ENCODE results near the gene C17orf113. TPM values are rescaled to one million over a fixed set of nuclear protein-coding genes. Genes with fewer than 3 reads are reported as not detected.

Gene C17orf113
- total RNA-seq, 1 experiment from 2014 or later, result 1.0 TPM

GRCh38 chr17:42059815-42060214 is 9.4 kb upstream of the C17orf113 start:
- Histone ChIP-seq H3K36me3 (replicated peaks; ENCODE audit: control insufficient read depth, insufficient read depth, low read length) (no peaks in the 10 kb centered on the region; the same call in 1 of the 2 replicates), H3K27me3 (ENCODE audit: control insufficient read depth, insufficient read depth, low read length) (no peaks in the 10 kb centered on the region), H3K4me3 (ENCODE audit: insufficient read depth, low read depth, low read length) (no peak overlapping the region)
- no peak for DNase-seq

GRCh38 chr17:42058063-42058462 is 7.7 kb upstream of the C17orf113 start:
- DNase-seq, result no peak
- no peaks in the 10 kb centered on the region; the same call in 1 of the 2 replicates for H3K36me3 ChIP-seq (replicated peaks; ENCODE audit: control insufficient read depth, insufficient read depth, low read length)
- no peak overlapping the region for H3K4me3 ChIP-seq (ENCODE audit: insufficient read depth, low read depth, low read length)
- peaks cover 3% of the 10 kb centered on the region; the same call in 1 of the 2 replicates for H3K27me3 ChIP-seq (ENCODE audit: control insufficient read depth, insufficient read depth, low read length)

- H3K27me3 ChIP-seq (ENCODE audit: control insufficient read depth, insufficient read depth, low read length), result peaks cover 3% of the 10 kb centered on the region; the same call in 1 of the 2 replicates
- no peak overlapping the region for H3K4me3 ChIP-seq (ENCODE audit: insufficient read depth, low read depth, low read length)
Observed at GRCh38 chr17:42056635-42057034, 6.2 kb upstream of the C17orf113 start.

GRCh38 chr17:42055496-42055895 is 5.1 kb upstream of the C17orf113 start:
- peaks cover 8% of the 10 kb centered on the region; the same call in 1 of the 2 replicates for H3K27me3 ChIP-seq (ENCODE audit: control insufficient read depth, insufficient read depth, low read length)
- H3K36me3 ChIP-seq (replicated peaks; ENCODE audit: control insufficient read depth, insufficient read depth, low read length), result no peaks in the 10 kb centered on the region; the same call in 1 of the 2 replicates
- no peak overlapping the region for H3K4me3 ChIP-seq (ENCODE audit: insufficient read depth, low read depth, low read length)
- no peak for DNase-seq

More at GRCh38 chr17:42056635-42057034, 6.2 kb upstream of the C17orf113 start:
- DNase-seq, result no peak
- no peaks in the 10 kb centered on the region; the same call in 1 of the 2 replicates for H3K36me3 ChIP-seq (replicated peaks; ENCODE audit: control insufficient read depth, insufficient read depth, low read length)

DNA sequence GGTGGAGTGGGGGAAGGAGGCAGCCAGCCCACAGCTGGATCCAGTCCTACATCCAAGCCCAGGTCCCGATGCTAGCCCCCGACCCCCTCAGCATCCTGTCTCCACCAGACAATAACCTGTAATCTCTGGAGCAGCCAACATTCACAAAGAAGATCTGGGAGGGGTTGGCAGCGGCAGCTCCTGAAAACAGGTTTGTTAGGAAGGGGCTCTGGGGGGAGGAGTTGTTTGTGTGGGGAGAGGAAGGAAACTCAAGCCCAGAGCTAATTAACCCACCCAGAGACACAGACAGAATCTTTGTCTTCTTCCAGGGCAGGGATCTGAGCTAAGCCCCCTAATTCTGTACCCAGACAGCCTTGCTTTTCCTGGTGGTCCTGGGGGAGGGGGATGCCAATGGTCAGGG is 4.6 kb upstream of the C17orf113 start:
- peak; percentile 66 for DNase-seq
- Histone ChIP-seq H3K36me3 (replicated peaks; ENCODE audit: control insufficient read depth, insufficient read depth, low read length) (no peaks in the 10 kb centered on the region; the same call in 1 of the 2 replicates), H3K27me3 (ENCODE audit: control insufficient read depth, insufficient read depth, low read length) (peaks cover 8% of the 10 kb centered on the region; the same call in 1 of the 2 replicates), H3K4me3 (ENCODE audit: insufficient read depth, low read depth, low read length) (no peak overlapping the region)

GRCh38 chr17:42053731-42054500 is 3.5 kb upstream of the C17orf113 start:
- H3K36me3 ChIP-seq (replicated peaks; ENCODE audit: control insufficient read depth, insufficient read depth, low read length), result no peaks in the 10 kb centered on the region; the same call in 1 of the 2 replicates
- H3K4me3 ChIP-seq (ENCODE audit: insufficient read depth, low read depth, low read length), result no peak overlapping the region
- DNase-seq, result peak; percentile 67
- H3K27me3 ChIP-seq (ENCODE audit: control insufficient read depth, insufficient read depth, low read length), result peaks cover 13% of the 10 kb centered on the region

DNA sequence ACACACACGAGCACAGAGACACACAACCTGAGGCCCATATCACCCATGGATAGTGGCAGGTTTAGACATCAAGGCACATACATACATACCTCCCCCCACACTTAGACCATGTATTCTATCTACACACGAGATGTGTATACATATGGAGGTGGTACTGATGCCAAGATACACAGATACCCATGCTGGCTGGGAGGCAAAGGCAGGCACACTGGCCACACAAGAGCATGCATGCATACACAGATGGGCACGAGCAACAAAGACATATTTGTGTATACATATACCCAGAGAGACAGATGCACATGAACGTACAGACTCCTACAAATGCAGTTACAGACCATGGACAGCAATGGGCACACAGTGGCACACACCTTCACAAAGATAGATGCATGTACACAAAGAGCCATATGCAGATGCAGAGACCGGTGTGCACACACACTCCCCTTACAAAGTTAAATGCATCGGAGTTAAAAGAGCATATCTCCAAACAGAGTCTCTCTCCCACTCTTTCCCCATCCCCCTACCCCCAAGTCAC is 2.0 kb upstream of the C17orf113 start:
- H3K36me3 ChIP-seq (replicated peaks; ENCODE audit: control insufficient read depth, insufficient read depth, low read length), result no peaks in the 10 kb centered on the region; the same call in 1 of the 2 replicates
- H3K4me3 ChIP-seq (ENCODE audit: insufficient read depth, low read depth, low read length), result no peak overlapping the region
- no peak for DNase-seq
- H3K27me3 ChIP-seq (ENCODE audit: control insufficient read depth, insufficient read depth, low read length), result peaks cover 13% of the 10 kb centered on the region

- Histone ChIP-seq H3K36me3 (replicated peaks; ENCODE audit: control insufficient read depth, insufficient read depth, low read length) (no peaks in the 10 kb centered on the region; the same call in 1 of the 2 replicates), H3K27me3 (ENCODE audit: control insufficient read depth, insufficient read depth, low read length) (peaks cover 13% of the 10 kb centered on the region), H3K4me3 (ENCODE audit: insufficient read depth, low read depth, low read length) (no peak overlapping the region)
- DNase-seq, result no peak
Observed at GRCh38 chr17:42051645-42052044, 1.2 kb upstream of the C17orf113 start.

- Histone ChIP-seq H3K27me3 (ENCODE audit: control insufficient read depth, insufficient read depth, low read length) (peaks cover 13% of the 10 kb centered on the region), H3K36me3 (replicated peaks; ENCODE audit: control insufficient read depth, insufficient read depth, low read length) (no peaks in the 10 kb centered on the region; the same call in 1 of the 2 replicates), H3K4me3 (ENCODE audit: insufficient read depth, low read depth, low read length) (peak overlapping the region; percentile 51)
- DNase-seq, result no peak
Observed at GRCh38 chr17:42051013-42051400, 606 bp upstream of the C17orf113 start.

DNA sequence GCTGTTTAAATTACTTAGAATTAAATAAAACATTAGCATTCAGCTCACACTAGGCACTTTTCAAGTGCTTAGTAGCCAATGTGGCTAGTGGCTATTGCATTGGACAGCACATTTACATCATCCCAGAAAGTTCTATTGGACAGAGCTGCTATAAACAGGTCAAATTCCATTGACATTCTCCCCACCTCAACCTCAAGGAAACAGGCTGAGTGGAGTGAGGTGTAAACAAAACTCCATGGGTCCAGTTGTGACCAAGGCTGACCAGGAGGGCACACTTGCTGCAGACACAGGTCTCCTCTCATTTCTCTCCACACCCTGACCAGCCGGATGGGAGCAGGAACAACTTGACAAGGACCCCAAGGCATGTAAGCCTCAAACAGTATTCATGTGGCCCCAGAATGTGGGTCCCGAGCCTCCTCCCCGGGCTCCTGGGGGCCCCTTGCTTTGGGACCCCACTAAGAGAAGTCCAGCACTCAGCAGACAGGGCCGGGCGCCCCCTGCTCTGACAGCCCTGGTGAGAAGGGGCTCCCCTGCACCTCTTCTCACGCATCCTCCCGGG is 488 bp downstream of the C17orf113 start:
- Histone ChIP-seq H3K27me3 (ENCODE audit: control insufficient read depth, insufficient read depth, low read length) (peaks cover 13% of the 10 kb centered on the region), H3K4me3 (ENCODE audit: insufficient read depth, low read depth, low read length) (peak overlapping the region; percentile 51), H3K36me3 (replicated peaks; ENCODE audit: control insufficient read depth, insufficient read depth, low read length) (no peaks in the 10 kb centered on the region)
- DNase-seq, result no peak

DNA sequence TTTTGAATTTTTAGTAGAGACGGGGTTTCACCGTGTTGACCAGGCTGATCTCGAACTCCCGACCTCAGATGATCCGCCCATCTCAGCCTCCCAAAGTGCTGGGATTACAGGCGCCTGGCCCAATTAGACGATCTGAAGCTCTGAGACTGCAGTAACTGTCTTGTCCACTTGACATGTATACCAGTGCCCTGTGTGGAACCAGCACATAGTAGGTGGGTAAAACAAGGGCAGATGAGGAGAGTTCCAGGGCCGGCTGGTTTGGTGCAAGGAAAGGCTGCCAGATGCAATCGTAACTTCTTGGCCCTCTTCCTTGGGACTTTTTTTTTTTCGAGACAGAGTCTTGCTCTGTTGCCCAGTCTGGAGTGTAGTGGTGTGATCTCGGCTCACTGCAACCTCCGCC is 3.1 kb downstream of the C17orf113 start:
- H3K36me3 ChIP-seq (replicated peaks; ENCODE audit: control insufficient read depth, insufficient read depth, low read length), result no peaks in the 10 kb centered on the region
- no peak overlapping the region for H3K4me3 ChIP-seq (ENCODE audit: insufficient read depth, low read depth, low read length)
- DNase-seq, result no peak
- H3K27me3 ChIP-seq (ENCODE audit: control insufficient read depth, insufficient read depth, low read length), result peaks cover 10% of the 10 kb centered on the region

- H3K36me3 ChIP-seq (replicated peaks; ENCODE audit: control insufficient read depth, insufficient read depth, low read length), result no peaks in the 10 kb centered on the region
- DNase-seq, result no peak
- peaks cover 6% of the 10 kb centered on the region for H3K27me3 ChIP-seq (ENCODE audit: control insufficient read depth, insufficient read depth, low read length)
- no peak overlapping the region for H3K4me3 ChIP-seq (ENCODE audit: insufficient read depth, low read depth, low read length)
Observed at GRCh38 chr17:42045719-42046118, 4.7 kb downstream of the C17orf113 start.

GRCh38 chr17:42042598-42043319 is 7.6 kb downstream of the C17orf113 start:
- no peak for DNase-seq
- H3K4me3 ChIP-seq (ENCODE audit: insufficient read depth, low read depth, low read length), result no peak overlapping the region
- H3K36me3 ChIP-seq (replicated peaks; ENCODE audit: control insufficient read depth, insufficient read depth, low read length), result no peaks in the 10 kb centered on the region
- no peaks in the 10 kb centered on the region for H3K27me3 ChIP-seq (ENCODE audit: control insufficient read depth, insufficient read depth, low read length)

DNA sequence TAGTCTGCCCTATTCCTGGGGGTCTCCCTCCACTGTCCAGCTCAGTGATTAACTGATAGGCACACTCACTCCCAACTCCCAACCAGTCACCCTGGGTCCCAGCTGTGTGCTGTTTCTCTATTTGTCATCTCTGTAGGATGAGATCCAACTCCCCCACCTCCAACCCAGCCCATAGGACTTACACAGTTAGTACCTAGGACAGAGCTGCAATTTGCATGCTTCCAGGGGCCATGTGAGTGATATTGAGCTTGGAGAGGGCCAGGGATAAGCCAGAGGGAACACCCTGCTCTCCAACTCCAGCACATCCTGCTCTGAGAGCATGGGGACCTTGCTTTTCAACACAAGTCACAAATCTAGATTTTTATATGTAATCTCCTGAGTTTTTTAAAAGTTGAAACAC is 8.8 kb downstream of the C17orf113 start:
- H3K4me3 ChIP-seq (ENCODE audit: insufficient read depth, low read depth, low read length), result no peak overlapping the region
- no peaks in the 10 kb centered on the region for H3K27me3 ChIP-seq (ENCODE audit: control insufficient read depth, insufficient read depth, low read length)
- no peaks in the 10 kb centered on the region for H3K36me3 ChIP-seq (replicated peaks; ENCODE audit: control insufficient read depth, insufficient read depth, low read length)
- DNase-seq, result no peak
